GM10248 (cell line): ENCODE results near the gene CAMTA1.
A peak's percentile ranks its signal among the peaks of the same experiment; 100 is the strongest.

Experiments used
- CTCF ChIA-PET: fragments of 300-600 bp; sonication (Branson Sonifier 250); formaldehyde crosslinking; extraction: SDS; loops from one replicate; lab custom pipeline; 2021; ENCODE audit warnings: antibody characterized with exemption; lab: Yijun Ruan, JAX
- POLR2A ChIA-PET: fragments of 350-650 bp; sonication (Branson Sonifier 250); formaldehyde crosslinking; extraction: SDS; loops from one replicate; lab custom pipeline; 2020; ENCODE audit warnings: antibody characterized with exemption; lab: Yijun Ruan, JAX
- DNase-seq: peaks from one replicate; pipeline ENCODE4 v3.0.0; 2012; ENCODE audit errors: extremely low spot score
- TF ChIP-seq, protein P1 (sequence below): IDR thresholded peaks from 2 replicates; pipeline ENCODE4 v1.5.1; 2012; ENCODE audit warnings: mild to moderate bottlenecking, low read depth; ENCODE audit errors: extremely low read depth, missing control alignments, control extremely low read depth

The CAMTA1 gene

DNA sequence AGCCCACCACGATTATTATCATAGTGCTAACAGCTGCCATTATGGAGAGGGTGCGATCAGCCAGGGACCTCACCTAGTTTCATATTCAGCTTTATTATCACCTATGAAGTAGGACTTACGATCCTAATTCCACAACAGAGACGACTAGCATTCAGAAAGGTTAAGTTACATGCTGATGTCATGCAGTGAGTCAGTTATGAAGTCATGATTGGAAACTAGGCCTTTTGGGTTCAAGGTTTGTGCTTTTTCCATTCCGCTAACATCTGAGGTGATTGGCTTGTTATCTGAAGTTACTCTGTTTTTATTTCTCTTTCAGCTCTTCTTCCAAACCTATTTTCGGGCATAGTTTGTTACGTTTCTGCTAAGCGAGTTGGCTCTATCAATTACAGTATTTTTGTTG is 251.1 kb downstream of the CAMTA1 start:
- no peak for DNase-seq
- TF ChIP-seq, protein P1, sequence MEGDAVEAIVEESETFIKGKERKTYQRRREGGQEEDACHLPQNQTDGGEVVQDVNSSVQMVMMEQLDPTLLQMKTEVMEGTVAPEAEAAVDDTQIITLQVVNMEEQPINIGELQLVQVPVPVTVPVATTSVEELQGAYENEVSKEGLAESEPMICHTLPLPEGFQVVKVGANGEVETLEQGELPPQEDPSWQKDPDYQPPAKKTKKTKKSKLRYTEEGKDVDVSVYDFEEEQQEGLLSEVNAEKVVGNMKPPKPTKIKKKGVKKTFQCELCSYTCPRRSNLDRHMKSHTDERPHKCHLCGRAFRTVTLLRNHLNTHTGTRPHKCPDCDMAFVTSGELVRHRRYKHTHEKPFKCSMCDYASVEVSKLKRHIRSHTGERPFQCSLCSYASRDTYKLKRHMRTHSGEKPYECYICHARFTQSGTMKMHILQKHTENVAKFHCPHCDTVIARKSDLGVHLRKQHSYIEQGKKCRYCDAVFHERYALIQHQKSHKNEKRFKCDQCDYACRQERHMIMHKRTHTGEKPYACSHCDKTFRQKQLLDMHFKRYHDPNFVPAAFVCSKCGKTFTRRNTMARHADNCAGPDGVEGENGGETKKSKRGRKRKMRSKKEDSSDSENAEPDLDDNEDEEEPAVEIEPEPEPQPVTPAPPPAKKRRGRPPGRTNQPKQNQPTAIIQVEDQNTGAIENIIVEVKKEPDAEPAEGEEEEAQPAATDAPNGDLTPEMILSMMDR, result no peak
- ChIA-PET CTCF (interaction anchor here (1.9 kb wide), 1 partner anchor 34 kb away, joined by 8 read pairs; no protein-coding TSS in a partner anchor), POLR2A (no interaction called here)

DNA sequence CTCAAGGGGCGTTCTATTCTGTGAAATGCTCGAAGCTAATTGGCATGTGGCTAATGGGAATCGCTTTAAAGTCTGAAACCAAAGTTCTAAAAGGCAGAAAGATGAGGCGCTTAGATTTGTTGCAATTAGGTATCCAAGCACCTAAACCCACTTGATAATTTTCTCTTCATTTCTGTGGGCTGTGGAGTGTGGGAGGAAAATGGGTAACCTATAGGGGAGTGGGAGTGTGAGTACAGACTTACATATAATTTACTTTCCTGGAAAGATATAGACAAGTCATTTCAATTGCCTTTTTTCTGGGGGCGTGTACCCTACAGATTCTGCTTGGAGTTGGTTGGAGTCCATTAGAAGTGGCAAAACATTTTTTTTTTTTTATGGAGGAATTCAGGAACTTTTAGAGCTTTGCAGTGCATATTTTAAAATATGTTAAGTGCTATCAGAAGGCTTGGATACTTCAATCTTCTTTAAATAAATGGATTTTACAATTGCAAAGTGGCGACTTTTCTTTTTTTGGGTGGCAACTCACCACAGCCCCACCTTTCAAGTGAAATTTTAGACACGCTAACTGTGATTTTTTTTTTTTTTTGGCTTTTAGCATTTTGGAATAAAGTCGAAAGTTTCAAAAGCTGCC is 254.5 kb downstream of the CAMTA1 start:
- DNase-seq, result no peak
- CTCF ChIA-PET, result interaction anchor here (1.7 kb wide), 1 partner anchor 608 kb away, joined by 5 read pairs; no protein-coding TSS in a partner anchor
- POLR2A ChIA-PET, result no interaction called here
- TF ChIP-seq, protein P1, result no peak

GRCh38 chr1:7040969-7041695 is 255.9 kb downstream of the CAMTA1 start:
- DNase-seq, result no peak
- CTCF ChIA-PET, result interaction anchor here (1.0 to 2.2 kb wide), 4 partner anchors 29 to 607 kb away, joined by 3 to 5 read pairs (median 4); no protein-coding TSS in a partner anchor
- POLR2A ChIA-PET, result no interaction called here
- TF ChIP-seq, protein P1, result no peak

GRCh38 chr1:7042322-7043190 is 257.3 kb downstream of the CAMTA1 start:
- ChIA-PET CTCF (interaction anchor here (0.7 to 2.2 kb wide), 15 partner anchors 8 to 609 kb away, joined by 3 to 16 read pairs (median 4); no protein-coding TSS in a partner anchor), POLR2A (no interaction called here)
- TF ChIP-seq, protein P1, result peak; percentile 41
- DNase-seq, result peak; percentile 72

DNA sequence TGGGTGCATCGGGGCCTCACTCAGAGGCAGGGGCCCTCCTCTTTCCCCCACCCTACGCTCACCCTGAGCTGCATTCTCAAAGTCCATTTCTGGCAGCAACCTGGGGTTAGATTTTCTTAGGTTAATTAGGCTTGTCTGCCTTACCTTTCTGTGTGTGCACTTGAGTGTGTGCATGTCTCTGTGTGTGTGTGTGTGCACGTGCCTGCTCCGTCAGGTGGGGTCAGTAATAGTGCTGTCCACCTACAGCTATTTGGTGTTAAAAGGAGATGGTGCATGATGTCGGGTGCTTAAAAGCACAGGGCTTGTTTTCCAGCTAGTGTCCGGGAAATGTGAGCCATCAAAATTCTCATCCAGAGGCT is 257.9 kb downstream of the CAMTA1 start:
- DNase-seq, result no peak
- TF ChIP-seq, protein P1, result no peak
- ChIA-PET POLR2A (no interaction called here), CTCF (interaction anchor here (1.0 to 2.2 kb wide), 11 partner anchors 19 to 609 kb away, joined by 3 to 16 read pairs (median 4); no protein-coding TSS in a partner anchor)

DNA sequence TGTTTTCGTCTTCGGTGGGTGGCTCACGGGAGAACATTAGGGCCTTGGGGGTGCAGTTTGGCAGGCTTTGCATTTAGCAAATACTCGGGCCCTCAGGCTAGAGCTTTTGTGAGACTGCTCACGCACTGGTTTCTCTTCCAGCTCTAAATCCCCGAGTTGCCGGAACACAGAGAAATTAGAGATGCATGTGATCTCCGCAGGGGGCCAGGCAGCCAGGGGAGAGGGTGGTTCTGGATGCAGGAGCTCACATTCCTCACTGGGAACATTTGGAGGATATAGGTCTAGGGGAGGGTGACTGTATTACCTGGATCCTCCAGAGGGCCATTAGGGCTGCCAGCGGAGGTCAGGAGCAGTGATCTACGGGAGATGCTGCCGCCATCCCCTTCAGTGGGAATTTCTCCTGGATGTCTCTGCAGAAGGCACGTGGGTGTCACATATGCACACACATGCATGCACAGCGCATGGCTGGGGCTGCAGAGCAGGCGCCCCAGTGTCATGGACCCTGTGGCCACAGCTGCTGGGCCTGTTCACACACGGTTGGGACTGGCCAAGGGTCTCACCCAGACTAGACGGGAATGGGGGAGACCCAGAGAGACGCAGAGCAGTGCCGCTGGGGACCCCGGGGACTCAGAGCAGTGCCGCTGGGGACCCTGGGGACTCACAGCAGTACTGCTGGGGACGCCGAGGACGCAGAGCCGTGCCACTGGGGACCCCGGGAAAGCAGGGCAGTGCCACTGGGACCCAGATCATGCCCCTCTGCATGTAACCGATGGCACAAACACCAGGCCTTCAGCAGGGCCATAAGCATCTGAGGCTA is 258.7 kb downstream of the CAMTA1 start:
- POLR2A ChIA-PET, result no interaction called here
- no peak for DNase-seq
- TF ChIP-seq, protein P1, result no peak
- CTCF ChIA-PET, result interaction anchor here (1.3 to 2.2 kb wide), 7 partner anchors 18 to 608 kb away, joined by 4 to 16 read pairs (median 6); no protein-coding TSS in a partner anchor
